GM21515 (cell line): ENCODE data around the gene RNF113B.

ENCODE experiments used
- ATAC-seq: cut with Tn5 transposase; IDR thresholded peaks from one replicate; pipeline ENCODE4 v1.9.1; 2021; ENCODE audit not compliant: unreplicated experiment

RNF113B gene

GRCh38 chr13:98204546-98204945, 27.5 kb upstream of the RNF113B start:
- ATAC-seq, result no peak

DNA sequence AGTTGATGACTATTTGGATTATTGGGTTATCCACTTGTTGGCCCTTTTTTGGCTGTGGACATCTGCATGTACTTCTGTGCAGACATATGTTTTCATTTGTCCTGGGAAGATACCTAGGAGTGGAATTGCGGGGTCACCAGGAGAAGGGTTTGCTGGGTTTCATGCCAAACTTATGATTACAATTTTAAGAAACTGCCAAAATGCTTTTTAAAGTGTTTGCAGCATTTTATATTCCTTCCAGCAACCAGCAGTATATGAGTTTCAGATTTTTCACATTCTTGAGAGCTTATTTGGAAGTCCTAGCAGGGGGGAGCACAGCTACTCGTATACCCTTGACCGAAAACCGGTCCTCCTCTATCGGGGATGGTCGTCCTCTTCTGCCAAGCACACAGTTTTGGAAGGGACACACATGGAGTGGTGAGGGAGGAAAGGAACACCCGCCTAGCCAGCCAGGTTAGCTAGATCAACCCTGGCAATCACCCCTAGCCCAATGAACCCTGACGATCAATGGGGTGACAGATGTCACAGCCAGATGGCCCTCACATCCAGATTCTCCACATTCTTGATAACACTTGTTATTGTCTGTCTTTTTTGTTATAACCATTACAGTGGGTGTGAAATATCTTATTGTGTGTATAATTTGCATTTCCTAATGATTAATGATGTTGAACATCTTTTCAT, 26.7 kb upstream of the RNF113B start:
- no peak for ATAC-seq

DNA sequence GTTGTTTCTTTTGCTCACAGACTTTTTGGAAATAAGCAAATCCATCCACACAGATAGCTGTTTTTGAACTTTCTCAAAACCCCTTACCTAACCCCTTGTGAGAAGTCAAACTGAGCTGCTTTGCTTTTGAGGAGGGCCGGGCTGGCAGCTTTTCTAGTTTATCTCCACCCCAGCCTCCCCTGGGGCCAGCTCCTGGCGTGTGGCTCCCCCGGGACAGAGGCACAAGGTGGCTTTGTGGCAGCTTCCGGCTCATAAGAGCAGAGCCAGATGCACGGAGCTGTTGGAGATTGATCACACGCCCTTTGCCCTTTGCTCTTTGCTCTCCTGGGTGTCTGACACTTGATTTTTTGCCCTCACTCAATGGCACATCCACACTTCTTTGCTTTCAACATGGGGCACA, 24.9 kb upstream of the RNF113B start:
- ATAC-seq, result no peak

DNA sequence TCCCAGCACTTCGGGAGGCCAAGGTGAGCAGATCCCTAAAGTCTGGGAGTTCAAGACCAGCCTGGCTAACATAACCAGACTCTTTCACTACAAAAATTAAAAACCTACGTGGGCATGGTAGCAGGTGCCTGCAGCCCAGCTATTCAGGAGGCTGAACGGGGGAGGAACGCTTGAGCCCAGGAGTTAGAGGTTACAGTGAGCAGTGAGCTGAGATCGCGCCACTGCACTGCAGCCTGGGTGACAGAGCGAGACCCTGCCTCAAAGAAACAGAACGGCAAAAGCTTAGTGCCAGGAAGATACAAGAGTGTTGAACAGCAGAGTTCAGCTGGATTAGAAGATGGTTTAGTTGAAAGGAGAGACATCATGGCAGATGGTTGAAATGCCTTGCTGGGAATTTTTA, 24.1 kb upstream of the RNF113B start:
- no peak for ATAC-seq

- no peak for ATAC-seq
Measured at GRCh38 chr13:98200211-98200878, 23.3 kb upstream of the RNF113B start.

DNA sequence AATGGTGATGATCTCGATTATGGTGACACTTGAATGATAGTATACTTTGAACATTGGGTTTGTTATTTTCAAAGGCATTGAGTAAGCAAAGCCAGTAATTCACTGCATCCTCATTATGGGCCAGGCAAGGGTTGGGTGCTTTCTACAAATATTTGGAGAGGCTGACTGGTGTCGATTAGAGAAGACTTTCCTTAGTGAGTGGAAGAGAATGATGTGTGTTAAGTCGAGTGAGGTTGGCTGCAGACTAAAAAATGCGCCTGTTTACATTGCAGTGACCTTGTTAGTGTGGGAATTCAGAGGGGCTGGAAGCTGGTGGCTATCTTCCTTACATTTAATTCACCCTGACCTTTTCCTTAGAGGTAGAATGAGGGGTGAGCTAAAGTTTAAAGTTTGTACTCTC, 22.4 kb upstream of the RNF113B start:
- no peak for ATAC-seq

GRCh38 chr13:98198683-98199082, 21.6 kb upstream of the RNF113B start:
- ATAC-seq, result no peak

DNA sequence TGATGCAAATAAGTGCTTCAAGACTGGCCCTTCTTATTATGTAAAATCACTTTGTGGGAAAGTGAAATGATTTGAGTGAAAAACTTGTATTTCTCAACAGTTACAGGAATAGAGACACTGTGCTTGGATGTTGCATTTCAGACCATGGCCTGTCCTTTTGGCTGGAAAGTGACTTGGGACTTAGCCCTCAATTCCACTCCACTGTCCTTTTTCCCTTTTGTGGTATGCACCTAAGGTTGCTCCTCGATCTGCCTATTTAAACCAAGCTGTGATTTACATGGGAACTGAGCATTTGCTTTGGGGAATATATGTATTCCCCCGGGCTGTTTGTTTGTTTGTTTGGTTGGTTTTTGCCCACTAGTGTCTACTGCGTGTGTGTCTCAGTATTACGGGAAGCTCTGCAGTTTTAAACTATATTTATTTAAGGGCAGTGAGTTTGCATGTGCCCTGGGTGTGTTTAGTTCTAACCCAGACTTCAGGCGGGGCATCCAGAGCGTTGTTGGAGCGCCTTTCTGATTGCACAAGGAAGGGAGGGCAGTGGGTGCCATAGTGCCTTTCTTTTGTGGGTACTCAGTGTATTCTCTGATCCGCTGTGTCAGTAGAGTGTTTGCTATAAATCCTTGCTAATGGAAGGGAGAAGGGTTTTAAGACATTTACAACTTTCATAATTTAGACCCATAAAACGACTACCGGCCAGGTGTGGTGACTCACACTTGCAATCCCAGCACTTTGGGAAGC, 18.2 kb upstream of the RNF113B start:
- no peak for ATAC-seq

- no peak for ATAC-seq
Measured at GRCh38 chr13:98192008-98192407, 14.9 kb upstream of the RNF113B start.

DNA sequence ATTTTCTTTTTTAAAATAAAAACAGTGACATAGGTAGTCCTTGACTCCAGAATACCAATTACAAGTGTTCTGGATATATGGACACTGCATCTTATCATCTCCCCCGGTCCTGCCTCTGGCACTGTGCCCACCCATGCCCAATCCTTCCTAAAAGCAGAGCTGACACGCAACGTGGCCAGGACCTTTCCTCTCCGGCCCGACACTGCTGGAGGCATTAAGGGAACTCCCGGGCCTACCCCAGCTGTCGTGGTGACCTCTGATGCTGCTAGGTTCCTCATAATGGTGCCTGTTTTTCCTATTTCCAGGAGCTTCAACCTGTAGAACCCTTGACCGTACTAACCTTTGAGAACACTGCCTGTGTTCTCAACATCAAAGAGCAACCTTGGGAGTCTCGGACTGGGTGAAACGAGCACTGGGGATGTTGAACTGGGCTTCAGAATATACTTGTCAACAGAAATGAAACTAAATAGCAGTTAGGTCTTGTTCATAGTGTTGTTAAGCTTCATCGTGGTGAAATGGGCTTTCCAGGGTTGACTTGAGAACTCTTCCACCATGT, 13.9 kb upstream of the RNF113B start:
- ATAC-seq, result no peak

GRCh38 chr13:98189841-98190505, 12.9 kb upstream of the RNF113B start:
- ATAC-seq, result no peak

- no peak for ATAC-seq
Measured at GRCh38 chr13:98188544-98189166, 11.6 kb upstream of the RNF113B start.

DNA sequence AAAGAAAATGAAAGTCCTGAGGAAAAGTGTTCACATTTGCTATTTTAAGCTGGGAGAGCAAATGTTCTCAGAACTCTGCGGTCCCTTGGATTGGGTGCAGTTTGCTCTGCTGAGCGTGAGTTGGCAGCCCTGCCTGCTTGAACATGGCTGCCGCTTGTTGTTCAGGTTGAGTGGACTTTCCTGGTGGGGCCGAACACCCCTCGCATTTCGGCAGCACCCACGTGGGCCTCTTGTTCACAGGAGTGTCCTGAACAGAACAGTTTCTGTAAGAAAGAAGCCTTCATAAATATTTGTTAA, 10.8 kb upstream of the RNF113B start:
- ATAC-seq, result no peak

DNA sequence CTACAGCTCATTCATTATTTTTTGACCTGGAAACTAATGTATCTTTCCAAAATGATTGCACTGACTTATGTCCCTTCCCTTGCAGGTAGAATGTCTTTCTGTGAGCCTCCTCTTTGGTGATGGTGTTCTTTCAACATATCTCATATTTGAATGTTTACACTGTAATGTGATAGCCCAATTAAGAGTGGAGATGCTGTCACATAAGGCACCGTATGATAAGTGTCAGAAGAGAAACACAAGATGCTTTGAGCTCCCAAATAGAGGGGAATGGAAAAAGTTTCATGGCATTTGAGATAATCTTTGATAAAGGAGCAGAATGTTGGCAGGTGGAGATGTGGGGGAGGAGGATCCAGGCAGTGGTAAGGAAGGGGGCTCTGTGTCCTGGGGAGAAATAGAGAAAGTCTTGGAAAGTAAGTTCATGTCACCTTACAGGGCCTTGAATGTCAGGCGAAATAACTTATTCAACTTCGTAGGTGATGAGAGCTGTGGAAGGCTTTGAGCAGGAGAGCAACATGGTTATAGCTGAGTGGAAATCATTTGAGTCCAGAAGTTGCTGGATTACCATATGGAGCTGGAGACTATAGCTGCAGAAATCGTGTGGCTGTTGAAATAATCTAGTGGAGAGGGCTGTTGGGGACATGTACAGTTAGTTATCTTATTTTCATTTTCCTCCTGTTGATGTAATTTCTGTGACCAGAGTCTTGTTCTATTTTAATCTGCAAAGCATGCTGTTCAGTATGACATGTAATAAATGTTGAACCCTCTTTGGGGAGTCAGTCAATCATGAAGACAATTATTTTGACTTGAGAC, 10.3 kb upstream of the RNF113B start:
- no peak for ATAC-seq

DNA sequence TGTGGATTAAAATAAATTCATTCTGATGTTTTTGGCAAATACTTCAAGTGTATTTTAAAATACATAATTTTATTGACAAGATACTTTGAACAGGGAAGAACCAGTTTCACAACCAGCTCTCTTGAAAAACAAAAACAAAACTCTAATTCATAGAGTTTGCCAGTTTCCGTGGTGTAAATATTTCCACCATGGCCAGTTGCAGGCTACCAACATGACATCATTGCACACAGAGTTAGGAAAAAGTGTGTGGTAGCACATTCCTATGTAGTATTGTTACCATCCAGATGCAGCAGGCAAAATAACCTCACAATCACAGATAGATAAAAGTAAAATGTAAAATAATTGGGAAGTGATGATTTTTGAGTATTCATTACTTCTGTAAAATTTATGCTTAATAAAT, 7.7 kb upstream of the RNF113B start:
- no peak for ATAC-seq

DNA sequence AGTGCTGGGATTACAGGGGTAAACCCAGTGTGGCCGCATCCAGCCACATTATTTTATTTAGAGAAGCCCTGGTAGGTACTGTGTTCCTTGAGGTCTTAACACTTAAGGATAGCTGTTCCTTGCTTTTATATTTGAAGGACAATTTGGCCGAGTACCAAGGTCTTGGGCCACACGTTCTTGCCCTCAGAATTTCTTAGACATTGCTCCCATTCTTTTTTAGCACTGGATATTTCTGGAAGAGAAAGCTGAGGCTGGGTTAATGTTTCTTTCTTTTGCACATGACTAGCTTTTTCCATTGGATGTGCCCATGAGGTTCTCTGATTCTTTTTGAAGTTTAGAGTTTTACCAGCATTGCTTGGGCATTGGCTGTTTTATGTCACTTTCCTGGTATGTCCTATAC, 5.5 kb upstream of the RNF113B start:
- no peak for ATAC-seq

GRCh38 chr13:98182153-98182552, 5.1 kb upstream of the RNF113B start:
- no peak for ATAC-seq

DNA sequence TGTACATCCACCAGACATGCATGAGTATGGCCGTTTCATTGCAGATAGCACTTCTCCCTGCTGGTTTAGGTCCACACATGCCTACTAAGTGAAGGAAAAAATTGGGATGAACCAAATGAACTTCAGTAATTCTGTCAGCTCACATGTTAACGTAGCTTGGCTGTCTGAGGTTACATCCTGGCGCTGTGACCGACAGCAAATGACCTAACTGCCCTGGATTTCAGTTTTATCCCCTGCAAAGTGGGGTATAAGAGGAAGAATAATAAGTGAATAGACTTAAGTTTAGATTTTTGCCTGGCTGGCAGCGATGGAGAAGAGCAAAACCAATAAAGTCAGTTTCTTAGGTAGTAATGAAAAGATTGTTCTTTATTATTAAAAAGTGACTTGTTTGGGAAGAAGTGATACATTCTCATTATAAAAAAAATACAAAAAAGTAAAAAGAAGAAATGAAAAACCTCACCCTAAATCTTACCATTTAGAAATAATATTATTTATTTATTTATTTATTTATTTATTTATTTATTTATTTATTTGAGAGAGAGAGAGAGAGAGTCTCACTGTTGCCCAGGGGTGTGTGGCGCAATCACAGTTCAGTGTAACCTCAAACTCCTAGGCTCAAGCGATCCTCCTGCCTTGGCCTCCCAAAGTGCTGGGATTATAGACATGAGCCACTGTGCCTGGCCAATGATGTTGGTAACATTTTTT, 4.2 kb upstream of the RNF113B start:
- no peak for ATAC-seq

- no peak for ATAC-seq
Measured at GRCh38 chr13:98180092-98180491, 3.0 kb upstream of the RNF113B start.

GRCh38 chr13:98175823-98176222, 1.2 kb downstream of the RNF113B start:
- ATAC-seq, result no peak
